ENCODE measurements around the gene MBD3L3. TPM values are rescaled to one million over a fixed set of nuclear protein-coding genes. Genes with fewer than 3 reads are reported as not detected.

MBD3L3 gene
- not detected in 2 replicates for total RNA-seq

DNA sequence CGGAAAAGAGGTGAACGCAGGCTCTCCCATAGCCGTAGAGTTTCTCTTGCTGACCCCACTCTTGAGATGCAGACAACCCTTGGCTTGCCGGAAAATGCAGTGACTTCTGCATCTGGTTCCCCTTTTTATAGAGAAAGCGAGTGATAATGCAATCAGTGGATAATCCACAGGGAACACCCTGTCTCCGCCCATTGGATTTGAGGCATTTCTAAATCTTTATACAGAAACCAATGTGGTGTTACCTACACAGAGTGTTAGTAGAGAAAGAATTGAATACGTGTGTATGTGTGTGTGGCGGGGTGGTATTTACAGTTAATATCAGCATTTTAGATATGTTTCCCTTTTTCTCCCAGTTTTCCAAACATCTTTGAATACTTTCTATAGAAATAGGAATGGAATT lies at the start of gene MBD3L3:
Gene MBD3L3 (minus strand): TSS at position 101 of the 400 bp plus-strand sequence. CDS start 71 bp downstream, at position 30.

DNA sequence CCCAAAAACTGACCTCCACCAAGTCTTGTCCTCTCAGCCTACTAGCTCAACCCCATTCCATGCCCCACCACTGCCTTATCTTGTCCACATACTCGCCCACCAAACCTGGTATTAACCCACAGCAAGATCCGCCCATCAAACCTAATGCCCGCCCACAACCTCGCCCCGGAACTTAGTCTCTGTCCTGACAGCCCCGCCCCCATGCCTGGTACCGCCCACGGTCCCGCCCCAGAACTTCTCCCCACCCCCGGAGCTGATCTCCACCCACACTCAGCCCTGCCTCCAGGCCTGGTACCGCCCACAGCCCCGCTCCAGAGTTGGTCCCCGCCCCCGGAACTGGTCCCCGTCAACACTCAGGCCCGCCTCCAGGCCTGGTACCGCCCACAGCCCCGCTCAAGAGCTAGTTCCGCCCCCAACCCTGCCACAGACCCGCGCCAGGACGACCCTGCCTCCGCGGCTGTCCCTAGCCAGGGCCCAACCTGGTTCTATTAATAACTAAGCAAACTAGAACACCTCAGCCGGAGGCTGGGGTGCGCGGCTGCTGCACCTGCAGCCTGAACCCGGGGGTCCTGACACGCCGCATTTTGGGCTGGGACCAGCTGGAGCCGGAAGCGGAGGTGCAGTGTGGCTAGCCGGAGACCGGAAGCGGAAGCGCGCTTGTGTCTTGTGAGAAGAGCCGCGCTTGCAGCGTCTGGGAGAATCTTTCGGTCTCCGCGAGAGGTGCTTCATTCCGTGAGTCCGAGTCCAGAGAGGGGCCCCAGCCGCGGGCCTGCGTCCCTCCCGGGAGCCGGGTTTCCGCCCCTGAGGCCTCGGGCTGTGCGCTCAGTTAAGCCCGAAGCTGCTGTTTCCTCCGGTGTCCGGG lies 10.8 kb upstream of the MBD3L3 start, which contains the start of gene ZNF557:
Gene ZNF557 (plus strand): TSS at position 662 of the 862 bp plus-strand sequence. CDS start 5,372 bp downstream, outside the sequence.

DNA sequence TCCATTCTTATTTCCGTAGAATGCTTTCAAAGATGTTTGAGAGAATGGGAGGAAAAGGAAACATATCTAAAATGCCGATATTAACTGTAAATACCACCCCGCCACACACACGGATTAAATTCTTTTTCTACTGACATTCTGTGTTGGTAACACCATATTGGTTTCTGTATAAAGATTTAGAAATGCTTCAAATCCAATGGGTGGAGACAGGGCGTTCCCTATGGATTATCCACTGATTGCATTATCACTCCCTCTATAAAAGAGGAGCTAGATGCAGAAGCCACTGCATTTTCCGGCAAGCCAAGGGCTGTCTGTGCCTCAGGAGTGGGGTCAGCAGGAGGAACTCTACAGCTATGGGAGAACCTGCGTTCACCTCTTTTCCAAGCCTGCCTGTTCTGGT lies 9.5 kb downstream of the MBD3L3 start, which contains the start of gene MBD3L2:
Gene MBD3L2 (plus strand): TSS at position 301 of the 400 bp plus-strand sequence. CDS start 53 bp downstream, at position 354.

DNA sequence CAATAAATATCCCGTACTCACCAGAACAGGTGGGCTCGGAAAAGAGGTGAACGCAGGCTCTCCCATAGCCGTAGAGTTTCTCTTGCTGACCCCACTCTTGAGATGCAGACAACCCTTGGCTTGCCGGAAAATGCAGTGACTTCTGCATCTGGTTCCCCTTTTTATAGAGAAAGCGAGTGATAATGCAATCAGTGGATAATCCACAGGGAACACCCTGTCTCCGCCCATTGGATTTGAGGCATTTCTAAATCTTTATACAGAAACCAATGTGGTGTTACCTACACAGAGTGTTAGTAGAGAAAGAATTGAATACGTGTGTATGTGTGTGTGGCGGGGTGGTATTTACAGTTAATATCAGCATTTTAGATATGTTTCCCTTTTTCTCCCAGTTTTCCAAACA lies 18.4 kb downstream of the MBD3L3 start, which contains the start of gene MBD3L4:
Gene MBD3L4 (minus strand): TSS at position 101 of the 400 bp plus-strand sequence. CDS start 35 bp downstream, at position 66.

DNA sequence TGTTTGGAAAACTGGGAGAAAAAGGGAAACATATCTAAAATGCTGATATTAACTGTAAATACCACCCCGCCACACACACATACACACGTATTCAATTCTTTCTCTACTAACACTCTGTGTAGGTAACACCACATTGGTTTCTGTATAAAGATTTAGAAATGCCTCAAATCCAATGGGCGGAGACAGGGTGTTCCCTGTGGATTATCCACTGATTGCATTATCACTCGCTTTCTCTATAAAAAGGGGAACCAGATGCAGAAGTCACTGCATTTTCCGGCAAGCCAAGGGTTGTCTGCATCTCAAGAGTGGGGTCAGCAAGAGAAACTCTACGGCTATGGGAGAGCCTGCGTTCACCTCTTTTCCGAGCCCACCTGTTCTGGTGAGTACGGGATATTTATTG lies 28.2 kb downstream of the MBD3L3 start, which contains the start of gene MBD3L5:
Gene MBD3L5 (plus strand): TSS at position 301 of the 400 bp plus-strand sequence. CDS start 34 bp downstream, at position 335.

DNA sequence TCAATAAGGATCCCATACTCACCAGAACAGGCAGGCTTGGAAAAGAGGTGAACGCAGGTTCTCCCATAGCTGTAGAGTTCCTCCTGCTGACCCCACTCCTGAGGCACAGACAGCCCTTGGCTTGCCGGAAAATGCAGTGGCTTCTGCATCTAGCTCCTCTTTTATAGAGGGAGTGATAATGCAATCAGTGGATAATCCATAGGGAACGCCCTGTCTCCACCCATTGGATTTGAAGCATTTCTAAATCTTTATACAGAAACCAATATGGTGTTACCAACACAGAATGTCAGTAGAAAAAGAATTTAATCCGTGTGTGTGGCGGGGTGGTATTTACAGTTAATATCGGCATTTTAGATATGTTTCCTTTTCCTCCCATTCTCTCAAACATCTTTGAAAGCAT lies 37.1 kb downstream of the MBD3L3 start, which contains the start of gene MBD3L2B:
Gene MBD3L2B (minus strand): TSS at position 101 of the 400 bp plus-strand sequence. CDS start 34 bp downstream, at position 67.

Other genes with a start within 250 kb of the MBD3L3 start
- not detected in 2 replicates for gene ADGRE1, start 171.1 kb downstream of the MBD3L3 start, total RNA-seq
- not detected in 2 replicates for gene MBD3L2B, start 37.2 kb downstream of the MBD3L3 start, total RNA-seq
- gene MBD3L5, start 28.1 kb downstream of the MBD3L3 start, total RNA-seq = not detected in 2 replicates
- gene MBD3L4, start 18.5 kb downstream of the MBD3L3 start, total RNA-seq = not detected in 2 replicates
- not detected in 2 replicates for gene MBD3L2, start 9.4 kb downstream of the MBD3L3 start, total RNA-seq
- 19.1 and 19.2 TPM in 2 replicates for gene ZNF557, start 11.0 kb upstream of the MBD3L3 start, total RNA-seq
- 20.2 and 31.3 TPM in 2 replicates for gene INSR, start 235.7 kb upstream of the MBD3L3 start, total RNA-seq